ENCODE results near the gene KSR1.
"Not testable (repeated sequence)": the region's sequence is repeated elsewhere in the genome, so short reads cannot be mapped to it uniquely, and the experiment has no call there.

KSR1 gene

GRCh38 chr17:27654136-27654535, 197.9 kb downstream of the KSR1 start:
- TF ChIP-seq CTCF (conservative IDR thresholded peaks at IDR 0.05; ENCODE audit: low read depth, low read length): no peak
- DNase-seq (ENCODE audit: low read depth): no peak
- no peak overlapping the region for H3K4me3 ChIP-seq (ENCODE audit: low read depth, low read length)

- peak; percentile 69 for DNase-seq (ENCODE audit: low read depth)
- H3K4me3 ChIP-seq (ENCODE audit: low read depth, low read length): no peak overlapping the region
- TF ChIP-seq CTCF (conservative IDR thresholded peaks at IDR 0.05; ENCODE audit: low read depth, low read length): peak; percentile 81
Measured at GRCh38 chr17:27654654-27655524, 198.6 kb downstream of the KSR1 start.

- not testable (repeated sequence) for H3K4me3 ChIP-seq (ENCODE audit: low read depth, low read length); DNase-seq (ENCODE audit: low read depth)
Measured at GRCh38 chr17:27655525-27656111, 199.4 kb downstream of the KSR1 start.

GRCh38 chr17:27656620-27657019, 200.4 kb downstream of the KSR1 start:
- DNase-seq (ENCODE audit: low read depth); H3K4me3 ChIP-seq (ENCODE audit: low read depth, low read length): not testable (repeated sequence)

GRCh38 chr17:27657620-27658019, 201.4 kb downstream of the KSR1 start:
- TF ChIP-seq CTCF (conservative IDR thresholded peaks at IDR 0.05; ENCODE audit: low read depth, low read length): no peak
- peak; percentile 45 for DNase-seq (ENCODE audit: low read depth)
- no peak overlapping the region for H3K4me3 ChIP-seq (ENCODE audit: low read depth, low read length)

GRCh38 chr17:27659683-27660082, 203.4 kb downstream of the KSR1 start:
- TF ChIP-seq CTCF (conservative IDR thresholded peaks at IDR 0.05; ENCODE audit: low read depth, low read length): no peak
- no peak for DNase-seq (ENCODE audit: low read depth)

GRCh38 chr17:27660436-27660835, 204.2 kb downstream of the KSR1 start:
- H3K4me3 ChIP-seq (ENCODE audit: low read depth, low read length): no peak overlapping the region
- no peak for TF ChIP-seq CTCF (conservative IDR thresholded peaks at IDR 0.05; ENCODE audit: low read depth, low read length)
- no peak for DNase-seq (ENCODE audit: low read depth)

More at GRCh38 chr17:27659683-27660082, 203.4 kb downstream of the KSR1 start:
- no peak overlapping the region for H3K4me3 ChIP-seq (ENCODE audit: low read depth, low read length)
